Measurements from ENCODE around the gene FAT4. TPM values are rescaled to one million over a fixed set of nuclear protein-coding genes. Genes with fewer than 3 reads are reported as not detected.

The FAT4 gene
- 5.0 and 5.3 TPM in 2 replicates for total RNA-seq (2021; fragmentation: NEBNext Ultra II Directional; extraction: Animal tissue kit (Norgen Biotek cat#: 25700))
- polyA plus RNA-seq (2011; rRNA removed), result 0.78 and 1.3 TPM in 2 replicates
- 1.0 TPM for polyA plus RNA-seq (2011; cell fraction: cytosol; rRNA removed)
- polyA plus RNA-seq (2011; cell fraction: nucleus; rRNA removed), result 2.5 TPM
- 1.3 to 1.4 TPM (median 1.4 TPM) in 4 replicates for polyA plus RNA-seq (2012, experiment 1 of 2)
- 0.07 TPM for polyA plus RNA-seq (2012, experiment 2 of 2)
- 2.6 TPM for polyA plus RNA-seq (2013, experiment 1 of 2)
- 2.0 TPM for polyA plus RNA-seq (2013, experiment 2 of 2)
- 8.6 and 20.5 TPM in 2 replicates for polyA minus RNA-seq (2011; rRNA and poly(A)+ RNA removed)
- 4.0 TPM for polyA minus RNA-seq (2011; cell fraction: cytosol; rRNA and poly(A)+ RNA removed)
- polyA minus RNA-seq (2011; cell fraction: nucleus; rRNA and poly(A)+ RNA removed), result 17.3 TPM
- long read RNA-seq, experiment 1, partial matches to known transcripts, result 0 of 4 reads
- long read RNA-seq, experiment 1, other reads (novel, unspliced or antisense), result 4 of 4 reads
- long read RNA-seq, experiment 2, result 0 reads

GRCh38 chr4:125314676-125315575, at the start of gene FAT4:
FAT4 (plus strand) TSS chr4:125314955; CDS start chr4:125316412, 1,457 bp downstream.
- Histone ChIP-seq H3K36me3 (ENCODE audit: control insufficient read depth in 2 of 4, insufficient read depth in 4 of 4, low read length in 3 of 4) (no peaks in the 10 kb centered on the region), H3K4me2 (ENCODE audit: insufficient read depth in 1 of 2, low read depth in 2 of 2, low read length in 2 of 2) (peak within 1 kb of the TSS; percentile 98 to 100), H3K4me3 (ENCODE audit: extremely low read depth in 1 of 4, insufficient read depth in 2 of 4, low read depth in 3 of 4, low read length in 4 of 4) (peak within 1 kb of the TSS; percentile 48 to 96 (median 78)), H3K18ac (ENCODE audit: extremely low read depth, low read length) (peak within 1 kb of the TSS; percentile 83), H2BK120ac (replicated peaks; ENCODE audit: low read depth, low read length) (no peak within 1 kb of the TSS), H4K91ac (replicated peaks; ENCODE audit: insufficient read length, low read length) (peak within 1 kb of the TSS; percentile 83), H3K4ac (replicated peaks; ENCODE audit: insufficient read length, low read depth, low read length) (no peak within 1 kb of the TSS), H3K4me1 (replicated peaks in 1 of 4; ENCODE audit: control insufficient read depth in 3 of 4, insufficient read depth in 4 of 4, low read length in 3 of 4) (peaks cover 5 to 17% (median 7%) of the 10 kb centered on the region in 4 experiments; a peak in 6 of 7 replicates), H3K27me3 (replicated peaks in 1 of 4; ENCODE audit: control insufficient read depth in 3 of 4, extremely low read depth in 1 of 4, insufficient read depth in 3 of 4, low read length in 3 of 4) (peaks cover 8 to 35% (median 28%) of the 10 kb centered on the region in 4 experiments), H2AFZ (ENCODE audit: low read length) (peak within 1 kb of the TSS; percentile 78), H4K5ac (ENCODE audit: insufficient read length, low read depth, low read length) (peak within 1 kb of the TSS; percentile 54), H3K23ac (ENCODE audit: insufficient read length) (no peak within 1 kb of the TSS), H3K9me3 (ENCODE audit: insufficient read depth in 2 of 2, low read depth in 1 of 2, low read length in 1 of 2) (no peaks in the 10 kb centered on the region), H3K14ac (ENCODE audit: insufficient read length) (no peak within 1 kb of the TSS), H2BK12ac (ENCODE audit: low read depth, low read length) (peak within 1 kb of the TSS; percentile 20), H4K8ac (ENCODE audit: extremely low read depth, insufficient read depth, low read length) (peak within 1 kb of the TSS; percentile 91), H2AK5ac (ENCODE audit: low read depth, low read length) (no peak within 1 kb of the TSS), H3K79me2 (ENCODE audit: control insufficient read depth in 1 of 2, insufficient read depth in 2 of 2, low read length in 2 of 2) (no peaks in the 10 kb centered on the region), H2BK15ac (ENCODE audit: low read length) (no peak within 1 kb of the TSS), H4K20me1 (replicated peaks in 1 of 2; ENCODE audit: control insufficient read depth in 1 of 2, insufficient read depth in 2 of 2, low read length in 2 of 2) (peaks cover 3 to 8% of the 10 kb centered on the region in 2 experiments), H3K56ac (replicated peaks; ENCODE audit: insufficient read length, low read depth, low read length) (peak within 1 kb of the TSS; percentile 24), H3K9ac (replicated peaks in 1 of 4; ENCODE audit: extremely low read depth in 1 of 4, low read depth in 3 of 4, low read length in 3 of 4) (peak within 1 kb of the TSS in 3 of 4 experiments; percentile 14 to 67 (median 16); a peak in 4 of 7 replicates), H2BK20ac (ENCODE audit: low read length) (0 out of 2 replicates have a peak within 1 kb of the TSS, but pooled peaks have one; percentile 44), H3K23me2 (ENCODE audit: low read depth, low read length) (peaks cover 24% of the 10 kb centered on the region), H3K27ac (ENCODE audit: low read depth, low read length) (no peak within 1 kb of the TSS), H2BK5ac (ENCODE audit: low read depth, low read length) (no peak within 1 kb of the TSS; the same call in 1 of the 2 replicates), H3K79me1 (ENCODE audit: low read depth, low read length) (no peaks in the 10 kb centered on the region; the same call in 1 of the 2 replicates)
- FAIRE-seq (peak; percentile 60), DNase-seq (ENCODE audit: low read depth in 1 of 2, low spot score in 2 of 2) (peak; percentile 81 to 84)
- CTCF ChIA-PET (ENCODE audit: partially characterized antibody), result interaction anchor here (0.8 to 4.8 kb wide), 12 partner anchors 10 to 440 kb away, joined by 3 to 29 read pairs (median 6); no protein-coding TSS in a partner anchor
- 1% methylated on average over 48 of the region's 68 CpGs; no CpG with 5 or more reads in 1 of the 2 experiments for WGBS, 2 experiments (ENCODE audit: extremely low coverage in 1 of 2, insufficient coverage in 1 of 2, insufficient read length in 1 of 2, insufficient replicate concordance in 2 of 2, low coverage in 1 of 2, low lambda C conversion rate in 2 of 2, missing lambda C conversion rate in 1 of 2)
- POLR2A ChIA-PET (ENCODE audit: partially characterized antibody), result interaction anchor here (1.1 kb wide), 2 partner anchors 111 to 448 kb away, joined by 3 read pairs; no protein-coding TSS in a partner anchor
- TF ChIP-seq NANOG (IDR thresholded peaks at IDR 0.05; ENCODE audit: insufficient read depth, low read depth, low read length, poor library complexity, severe bottlenecking), result no peak
- TF ChIP-seq POLR2A (IDR thresholded peaks at IDR 0.05; ENCODE audit: control extremely low read depth in 1 of 2, low read depth in 2 of 2, low read length in 2 of 2), result no peak
- no peak for TF ChIP-seq TBP (IDR thresholded peaks at IDR 0.05; ENCODE audit: low read depth, low read length)
- TF ChIP-seq TAF7 (optimal IDR thresholded peaks at IDR 0.05; ENCODE audit: borderline replicate concordance, low read depth, low read length), result no peak
- peak; percentile 52; the same call in 1 of the 2 replicates for TF ChIP-seq MAX (IDR thresholded peaks at IDR 0.05)
- TF ChIP-seq CHD2 (IDR thresholded peaks at IDR 0.05; ENCODE audit: low read length), result no peak
- TF ChIP-seq BACH1 (IDR thresholded peaks at IDR 0.05; ENCODE audit: low read length), result no peak
- peak; percentile 19; the same call in 1 of the 2 replicates for TF ChIP-seq SP2 (IDR thresholded peaks at IDR 0.05; ENCODE audit: low read length)
- TF ChIP-seq KDM1A (IDR thresholded peaks at IDR 0.05; ENCODE audit: borderline replicate concordance, low read length), result no peak
